ENCODE data around the gene EQTN. TPM values are rescaled to one million over a fixed set of nuclear protein-coding genes. Genes with fewer than 3 reads are reported as not detected.
"Not testable (repeated sequence)": the region's sequence is repeated elsewhere in the genome, so short reads cannot be mapped to it uniquely, and the experiment has no call there.

Gene EQTN
- total RNA-seq, 2 experiments from 2014 or later, result not detected

DNA sequence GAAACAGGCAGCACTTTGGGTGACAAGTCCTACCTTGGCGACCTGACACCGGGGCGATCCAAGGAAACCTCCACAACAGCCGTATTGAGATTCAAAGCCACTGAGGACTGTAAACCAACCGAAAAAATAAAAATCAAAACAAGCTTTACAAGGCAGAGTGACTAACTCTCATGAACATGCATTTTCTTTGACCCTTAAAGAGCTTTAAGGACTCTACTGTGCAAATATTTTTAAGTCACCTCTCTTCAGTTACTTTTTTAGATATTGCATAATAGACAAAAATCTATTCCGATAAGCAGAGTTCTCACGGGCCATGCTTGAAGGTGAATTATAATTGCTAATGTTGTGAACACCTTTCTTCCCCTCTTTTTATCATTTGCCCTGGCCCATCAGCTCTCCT is 38.3 kb downstream of the EQTN start:
- Mint-ChIP-seq H3K27me3 (ENCODE audit: low read depth) (peaks cover 5% of the 10 kb centered on the region), H3K9me3 (ENCODE audit: insufficient read depth) (no peaks in the 10 kb centered on the region), H3K4me1 (ENCODE audit: low read depth) (no peaks in the 10 kb centered on the region), H3K4me3 (no peak overlapping the region), H3K27ac (no peak overlapping the region), H3K36me3 (ENCODE audit: low read depth) (no peaks in the 10 kb centered on the region)
- no peak for ATAC-seq
- no peak for DNase-seq
- ChIA-PET CTCF (no interaction called here), POLR2A (no interaction called here)

DNA sequence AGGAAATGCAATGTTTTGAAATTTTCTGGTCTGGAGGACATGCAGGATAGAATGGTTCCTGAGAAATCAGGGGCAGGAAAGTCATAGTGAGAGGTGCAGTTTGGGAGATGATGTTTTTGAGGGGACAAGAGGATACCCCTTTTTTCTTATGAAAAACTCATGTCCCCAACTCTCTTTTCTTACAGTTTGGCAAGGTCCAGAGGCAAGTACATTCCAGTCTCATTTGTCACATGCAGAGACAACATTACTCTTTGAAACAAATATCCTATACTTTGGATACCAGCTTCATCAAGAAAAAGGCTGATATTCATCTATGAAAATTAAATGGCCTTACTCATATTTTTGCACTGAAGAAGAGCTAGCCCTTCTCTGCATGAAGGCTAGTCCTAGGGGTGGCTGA is 48.2 kb downstream of the EQTN start:
- ATAC-seq, result no peak
- Mint-ChIP-seq H3K27me3 (ENCODE audit: low read depth) (peaks cover 1% of the 10 kb centered on the region), H3K36me3 (ENCODE audit: low read depth) (no peaks in the 10 kb centered on the region), H3K27ac (no peak overlapping the region), H3K4me1 (ENCODE audit: low read depth) (no peaks in the 10 kb centered on the region), H3K4me3 (no peak overlapping the region), H3K9me3 (ENCODE audit: insufficient read depth) (no peaks in the 10 kb centered on the region)
- POLR2A ChIA-PET, result no interaction called here
- CTCF ChIA-PET, result no interaction called here
- DNase-seq, result no peak

DNA sequence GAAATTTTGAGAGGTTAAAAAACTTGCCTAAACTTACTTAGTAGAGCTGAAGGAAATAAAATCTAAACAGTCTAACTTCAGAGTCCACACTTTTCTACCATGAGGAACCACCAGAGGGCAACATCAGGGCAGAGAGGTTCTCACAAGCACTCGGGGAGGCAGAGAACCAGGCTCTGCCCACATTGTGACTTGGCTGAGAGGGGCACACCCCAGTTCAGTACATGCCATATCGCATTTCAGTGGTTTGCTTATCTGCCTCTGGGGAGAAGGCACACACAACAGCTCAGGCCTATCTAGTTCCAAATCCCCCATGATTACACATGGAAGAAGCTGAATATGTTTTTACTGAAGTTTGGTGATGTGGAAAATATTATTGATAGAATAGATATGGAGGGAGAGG is 49.2 kb downstream of the EQTN start:
- peaks cover 1% of the 10 kb centered on the region for H3K27me3 Mint-ChIP-seq (ENCODE audit: low read depth)
- no peaks in the 10 kb centered on the region for H3K9me3 Mint-ChIP-seq (ENCODE audit: insufficient read depth)
- no peak overlapping the region for H3K4me3 Mint-ChIP-seq
- H3K27ac Mint-ChIP-seq, result no peak overlapping the region
- ATAC-seq (peak; percentile 39), DNase-seq (peak; percentile 28)
- H3K4me1 Mint-ChIP-seq (ENCODE audit: low read depth), result no peaks in the 10 kb centered on the region
- no peaks in the 10 kb centered on the region for H3K36me3 Mint-ChIP-seq (ENCODE audit: low read depth)
- ChIA-PET POLR2A (no interaction called here), CTCF (interaction anchor here (1.4 kb wide), 1 partner anchor 29 kb away, joined by 3 read pairs; no protein-coding TSS in a partner anchor)

DNA sequence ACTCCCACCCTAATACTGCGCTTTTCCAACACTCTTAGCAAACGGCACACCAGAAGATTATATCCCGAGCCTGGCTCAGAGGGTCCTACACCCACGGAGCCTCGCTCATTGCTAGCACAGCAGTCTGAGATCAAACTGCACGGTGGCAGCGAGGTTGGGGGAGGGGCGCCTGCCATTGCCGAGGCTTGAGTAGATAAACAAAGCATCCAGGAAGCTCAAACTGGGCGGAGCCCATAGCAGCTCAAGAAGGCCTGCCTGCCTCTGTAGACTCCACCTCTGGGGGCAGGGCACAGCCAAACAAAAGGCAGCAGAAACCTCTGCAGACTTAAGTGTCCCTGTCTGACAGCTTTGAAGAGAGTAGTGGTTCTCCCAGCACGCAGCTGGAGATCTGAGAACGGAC is 57.3 kb downstream of the EQTN start:
- H3K36me3 Mint-ChIP-seq (ENCODE audit: low read depth); DNase-seq; H3K27ac Mint-ChIP-seq; H3K9me3 Mint-ChIP-seq (ENCODE audit: insufficient read depth); ATAC-seq; H3K4me1 Mint-ChIP-seq (ENCODE audit: low read depth); POLR2A ChIA-PET; H3K4me3 Mint-ChIP-seq; H3K27me3 Mint-ChIP-seq (ENCODE audit: low read depth); CTCF ChIA-PET: not testable (repeated sequence)

Other genes with a start within 250 kb of the EQTN start
- gene TEK, start 187.9 kb downstream of the EQTN start, total RNA-seq, result not detected
- gene IFNK, start 227.1 kb upstream of the EQTN start, total RNA-seq, result not detected
- gene MOB3B, start 232.7 kb upstream of the EQTN start, total RNA-seq, result 1 to 10 TPM; 2.5 to 2.8 TPM

All from activated CD8-positive, alpha-beta T cell treated with anti-CD3 and anti-CD28 coated beads, Interleukin-2, amount 10 ng/mL, durations not matched to agents 7 days and 5 days (primary cell).